IPS-NIHi7 (cell line): ENCODE measurements around the gene CAMTA1.
A peak's percentile ranks its signal among the peaks of the same experiment; 100 is the strongest.

Experiments
- DNase-seq: peaks from one replicate; pipeline ENCODE4 v3.0.0; 2012; ENCODE audit warnings: mixed read lengths; ENCODE audit errors: extremely low spot score

The CAMTA1 gene

DNA sequence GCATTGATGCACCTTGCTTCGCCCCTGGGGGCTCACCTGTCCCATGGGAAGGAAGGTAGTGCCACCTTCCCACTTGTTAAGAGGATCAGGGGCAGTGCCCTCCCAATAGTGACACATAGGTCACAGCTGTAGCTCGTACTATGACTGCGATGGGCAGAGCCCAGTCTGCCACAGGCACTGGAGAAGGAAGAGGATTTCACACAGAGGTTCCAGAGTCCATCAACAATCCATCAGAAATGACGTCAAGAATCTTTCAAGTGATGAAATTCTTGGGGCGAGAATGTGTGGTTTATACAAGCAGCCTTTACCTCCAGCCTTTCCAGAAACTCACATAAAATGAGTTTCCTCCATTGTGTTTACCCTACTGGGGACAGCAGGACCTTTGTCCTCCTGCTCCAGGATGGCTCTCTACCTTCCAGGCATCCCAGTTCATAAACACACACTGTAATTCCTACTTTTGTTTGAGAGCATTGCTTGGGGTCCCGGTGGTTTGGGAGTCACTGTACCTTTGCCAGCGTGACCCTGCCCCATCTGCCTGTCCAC lies 725.2 kb downstream of the CAMTA1 start:
- no peak for DNase-seq

DNA sequence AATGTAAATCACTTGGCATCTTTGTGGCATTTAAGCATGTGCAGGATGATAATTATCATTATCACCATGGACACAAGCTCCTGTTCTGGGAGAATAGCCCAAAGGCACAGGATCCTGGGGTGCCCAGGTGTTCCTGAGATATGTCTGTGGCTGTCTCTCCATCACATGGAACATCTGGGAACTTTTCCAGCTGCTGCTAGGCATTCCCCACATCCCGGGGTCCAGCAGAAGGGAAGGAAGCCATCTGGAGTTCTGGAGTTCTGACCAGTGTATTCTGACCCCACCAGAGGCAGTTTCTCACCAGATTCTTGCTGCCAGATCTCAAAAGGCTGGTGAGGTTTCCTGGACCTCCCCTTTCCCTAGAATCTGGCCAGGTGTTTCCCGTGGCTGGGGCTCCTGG lies 726.1 kb downstream of the CAMTA1 start:
- DNase-seq, result no peak

DNA sequence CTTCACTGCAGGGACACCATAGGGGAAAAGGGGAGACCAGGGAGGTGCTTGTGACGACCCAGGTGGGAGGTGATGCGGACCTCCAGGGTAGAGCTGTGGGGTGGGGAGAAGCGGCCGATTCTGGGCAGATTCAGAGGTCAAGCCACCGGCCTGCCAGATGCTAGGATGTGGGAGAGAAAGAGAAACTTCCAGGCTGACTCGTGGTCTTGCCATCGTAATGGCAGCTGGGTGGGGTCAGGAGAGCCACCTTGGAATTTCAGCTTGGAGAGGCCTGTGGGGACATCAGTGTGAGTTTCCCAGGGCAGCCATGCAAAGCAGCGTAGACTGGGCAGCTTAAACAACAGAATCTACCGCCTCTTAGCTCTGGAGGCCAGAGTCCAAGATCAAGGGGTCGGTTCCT lies 727.8 kb downstream of the CAMTA1 start:
- no peak for DNase-seq

DNA sequence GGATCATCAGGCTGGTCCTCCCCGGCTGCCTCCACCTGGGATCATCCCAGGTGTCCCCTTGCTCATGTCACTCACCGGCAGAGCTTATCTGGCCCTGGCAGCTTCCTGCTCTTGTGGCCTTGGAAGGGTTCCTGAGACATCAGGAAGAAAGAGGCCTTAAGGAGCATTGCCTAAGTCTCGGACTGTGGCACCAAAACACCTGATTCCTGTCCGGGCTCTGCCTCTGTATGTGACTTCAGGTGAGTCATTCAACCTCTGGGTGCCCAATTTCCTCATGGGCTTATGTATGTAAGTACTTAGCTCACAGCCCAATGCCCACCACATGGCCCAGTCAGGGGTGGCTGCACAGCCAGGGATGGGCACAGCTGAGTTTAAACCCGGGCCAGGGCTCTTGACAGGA lies 729.9 kb downstream of the CAMTA1 start:
- DNase-seq, result no peak

DNA sequence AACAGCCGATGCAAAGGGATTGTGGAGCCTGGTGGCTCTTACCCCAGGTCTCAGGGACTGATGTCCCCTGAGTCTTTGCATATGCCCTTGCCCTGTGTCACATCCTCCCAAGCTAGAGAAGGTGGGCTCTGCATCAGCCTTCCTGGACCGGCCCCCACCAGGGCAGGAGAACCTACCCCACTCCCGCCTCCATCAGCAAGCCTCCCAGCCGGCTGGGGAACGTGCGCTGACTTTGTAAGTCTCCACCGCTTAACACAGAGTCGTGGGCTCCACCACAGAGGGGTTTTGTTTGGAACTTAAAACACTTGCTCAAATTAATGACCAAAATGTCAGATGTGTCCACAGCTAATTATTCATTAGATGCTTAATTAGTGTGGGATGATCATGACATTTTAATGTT lies 730.6 kb downstream of the CAMTA1 start:
- no peak for DNase-seq

DNA sequence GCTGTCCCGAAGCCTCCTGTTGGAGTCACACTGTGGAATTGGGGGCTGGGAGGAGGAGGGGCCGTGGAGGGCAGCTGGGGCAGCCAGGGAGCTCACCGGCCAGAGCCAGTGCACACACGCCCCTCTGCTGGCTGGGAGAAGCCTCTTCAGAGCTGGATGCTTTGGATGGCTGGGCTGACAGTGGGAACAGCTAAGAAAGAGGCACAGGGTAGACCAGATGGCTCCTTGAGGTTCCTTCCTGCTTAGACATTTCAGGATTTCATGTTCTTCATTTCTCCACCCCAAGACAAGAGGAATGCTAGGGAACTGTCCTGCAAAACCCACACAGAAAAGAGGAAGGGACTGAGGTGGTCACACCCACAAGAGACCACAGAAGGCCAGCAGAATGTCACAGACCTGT lies 731.1 kb downstream of the CAMTA1 start:
- peak; percentile 71 for DNase-seq

DNA sequence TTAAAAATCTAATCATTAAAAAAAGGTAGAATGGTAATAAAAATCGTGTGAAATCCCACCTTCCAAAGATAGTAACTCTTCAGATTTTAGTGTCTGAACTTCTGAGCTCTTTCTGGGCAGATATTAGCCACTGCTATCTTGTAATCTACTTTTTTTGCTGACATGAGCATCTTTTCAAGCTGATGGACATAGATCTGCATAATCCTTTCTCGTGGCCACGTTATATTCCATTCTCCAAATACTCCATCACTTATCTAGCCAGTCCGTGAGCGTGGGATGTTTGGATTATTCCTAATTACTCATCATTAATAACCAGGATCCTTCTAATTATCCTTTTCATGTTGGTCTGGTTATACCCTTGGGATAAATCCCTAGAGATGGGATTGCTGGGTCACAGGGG lies 731.7 kb downstream of the CAMTA1 start:
- no peak for DNase-seq

DNA sequence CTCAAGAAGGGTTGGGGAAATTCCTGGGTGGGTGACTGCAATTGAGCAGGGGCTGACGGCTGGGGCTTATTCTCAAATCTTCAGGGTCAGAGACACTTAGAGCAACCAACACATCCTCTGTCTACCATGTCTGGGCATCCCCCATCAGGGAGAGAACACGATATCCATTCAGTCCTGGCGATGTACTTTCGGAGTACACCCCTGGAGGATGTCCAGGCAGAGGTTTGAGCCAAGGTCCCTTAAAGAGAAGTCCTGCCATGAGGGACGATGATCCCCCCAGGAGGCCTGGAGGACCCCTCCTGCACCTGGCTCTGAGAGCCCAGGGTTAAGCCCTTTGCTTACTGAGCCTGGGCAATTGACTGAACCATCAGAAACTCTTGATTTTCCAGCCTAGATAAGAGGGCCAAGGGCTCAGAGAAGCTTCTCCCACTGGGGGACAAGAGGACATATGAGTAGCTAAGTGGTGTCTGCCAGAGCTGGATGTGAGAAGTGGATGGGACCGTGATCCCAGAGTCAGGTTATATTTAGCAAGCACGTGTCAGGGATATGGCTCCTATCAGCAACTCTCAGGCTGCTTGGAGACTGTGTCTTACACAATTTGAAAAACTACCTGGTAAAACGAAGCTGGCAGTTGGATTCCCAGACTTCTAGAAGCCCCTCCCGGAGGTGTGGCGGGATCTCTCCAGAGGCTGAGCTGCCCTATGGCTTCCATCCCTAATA lies 732.5 kb downstream of the CAMTA1 start:
- no peak for DNase-seq

DNA sequence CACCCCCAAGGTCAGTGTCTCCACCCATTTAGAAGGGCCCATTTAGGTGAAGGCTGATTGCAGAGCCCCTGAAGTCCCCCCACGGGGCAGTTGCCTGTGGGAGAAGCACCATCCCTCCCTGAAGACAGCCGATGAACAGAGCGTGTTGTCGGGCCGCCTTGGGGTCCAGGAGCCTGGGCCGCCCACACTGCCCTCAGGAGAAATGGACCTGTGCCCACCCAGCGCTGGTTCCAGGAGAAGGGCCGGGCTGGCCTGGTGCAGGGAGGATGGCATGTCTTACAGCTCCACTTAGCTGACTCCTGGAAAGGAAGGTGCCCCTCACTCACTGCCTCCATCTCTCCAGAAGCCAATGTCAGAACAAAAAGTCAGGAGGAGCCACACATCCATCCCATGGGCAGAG lies 733.2 kb downstream of the CAMTA1 start:
- no peak for DNase-seq

DNA sequence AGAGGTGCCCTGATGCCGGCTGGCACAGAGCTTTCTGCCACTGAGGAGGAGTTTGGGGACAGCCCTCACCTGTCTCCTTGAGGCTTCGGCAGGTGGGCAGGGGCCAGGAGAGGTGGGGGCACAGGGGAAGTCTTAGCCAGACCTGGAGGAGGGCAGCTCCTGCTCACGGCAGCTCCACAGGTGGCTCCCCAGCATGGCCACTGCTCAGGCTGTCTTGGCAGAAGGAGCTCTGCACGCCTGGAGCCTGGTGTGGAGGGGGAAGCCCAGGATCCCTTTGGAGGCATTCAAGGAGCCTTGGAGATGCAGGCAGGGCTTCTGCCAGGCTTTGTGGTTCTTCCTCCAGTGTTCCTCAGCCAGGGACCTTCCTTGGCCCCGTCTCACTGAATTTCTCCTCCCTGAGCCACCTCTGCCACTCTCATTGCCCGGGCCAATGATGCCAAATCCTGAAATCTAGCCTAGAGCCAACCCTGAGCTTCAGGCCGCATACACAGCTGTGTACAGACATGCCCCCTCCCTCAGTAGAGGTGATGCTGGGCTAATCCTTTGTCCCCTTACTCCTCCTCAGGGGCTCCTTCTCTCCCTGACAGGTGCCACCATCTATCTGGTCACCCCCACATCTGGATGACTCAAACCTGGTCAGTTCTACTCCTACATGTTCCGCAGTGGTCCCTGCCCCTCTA lies 734.1 kb downstream of the CAMTA1 start:
- DNase-seq, result no peak

DNA sequence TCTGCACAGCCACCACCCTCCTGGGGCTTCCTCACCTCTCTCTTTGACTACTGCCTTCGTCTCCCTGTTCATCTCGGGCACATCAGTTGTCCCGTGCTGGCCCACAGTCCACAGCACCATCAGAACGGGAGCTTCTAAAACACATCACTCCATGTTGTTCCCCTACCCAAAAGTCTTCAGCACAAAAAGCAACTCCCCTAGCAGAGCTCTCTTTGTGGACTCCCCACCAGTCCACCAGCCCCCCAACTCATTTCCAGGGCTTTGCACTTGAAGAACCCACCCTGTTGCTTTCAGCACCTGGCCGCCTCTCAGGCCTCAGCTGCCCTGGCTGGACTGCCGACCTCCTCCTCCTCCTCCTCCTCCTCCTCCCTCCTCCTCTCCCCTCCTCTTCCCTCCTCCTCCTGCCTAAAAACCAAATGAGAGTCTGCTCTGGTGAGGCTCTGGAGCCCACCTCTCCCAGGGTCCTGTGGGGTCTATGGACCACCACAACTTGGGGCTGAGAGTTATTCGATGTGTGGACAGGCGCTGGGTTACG lies 734.7 kb downstream of the CAMTA1 start:
- DNase-seq, result no peak

DNA sequence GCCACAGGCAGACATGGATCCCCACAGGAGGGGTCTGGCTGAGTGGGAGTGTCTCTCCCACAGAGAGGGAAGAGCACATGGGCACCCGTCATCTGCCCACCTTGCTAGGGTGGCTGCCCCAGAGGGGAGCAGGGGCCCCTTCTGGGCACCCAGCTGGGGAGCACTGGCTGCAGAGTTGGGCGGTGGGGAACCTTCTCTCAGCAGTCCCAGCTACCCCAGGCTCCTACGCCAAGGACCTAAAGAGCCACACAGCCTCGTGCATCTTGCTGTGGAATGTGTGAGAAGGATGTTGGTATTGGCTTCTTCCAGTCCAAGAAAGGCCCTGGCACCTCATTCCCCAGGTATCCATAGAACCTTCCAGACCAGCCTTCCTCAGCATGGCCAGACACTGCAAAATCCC lies 735.2 kb downstream of the CAMTA1 start:
- DNase-seq, result no peak

DNA sequence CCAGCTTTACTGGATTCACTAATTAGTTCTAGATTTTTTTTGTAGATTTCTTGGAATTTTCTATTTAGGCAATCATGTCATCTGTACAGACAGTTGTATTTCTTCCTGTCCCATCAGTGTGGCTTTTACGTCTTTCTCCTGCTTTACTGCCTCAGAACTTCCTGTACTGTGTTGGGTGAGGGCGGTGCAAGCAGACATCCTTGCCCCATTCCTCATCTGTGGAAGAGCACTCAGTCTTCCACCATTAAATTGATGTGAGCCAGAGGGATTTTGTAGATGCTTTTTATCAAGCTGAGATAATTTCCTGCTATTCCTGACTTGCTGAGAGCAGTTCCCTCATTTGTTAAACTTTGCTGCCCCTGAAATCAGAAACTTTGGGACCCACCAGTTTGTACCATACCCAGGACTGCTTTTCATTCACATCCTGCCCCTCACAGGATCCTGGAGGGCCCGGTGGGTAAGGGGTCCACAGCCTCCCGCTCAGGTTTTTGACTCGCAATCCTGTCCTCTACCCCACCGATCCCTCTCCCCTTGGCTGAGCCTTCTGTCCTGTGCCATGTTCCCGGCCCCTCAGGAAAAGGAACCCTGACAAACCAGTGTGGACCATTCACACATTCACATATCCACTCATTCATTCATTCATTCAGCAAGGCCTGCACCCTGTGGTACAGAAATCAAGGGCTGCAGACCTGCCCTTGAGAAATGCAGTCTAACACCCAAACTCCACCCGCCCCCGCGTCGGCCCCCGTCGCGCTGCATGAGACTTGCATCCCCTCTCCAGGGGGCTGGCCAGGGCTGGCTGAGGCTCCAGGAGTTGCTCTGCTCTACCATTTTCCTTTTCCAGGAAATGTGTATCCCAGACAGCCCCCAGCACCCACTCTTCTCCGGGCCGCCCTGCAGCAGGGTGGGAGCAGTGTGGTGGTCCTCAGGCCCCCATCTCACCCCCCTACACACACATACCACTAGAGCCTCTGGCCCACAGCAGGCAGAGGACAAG lies 739.4 kb downstream of the CAMTA1 start:
- DNase-seq, result no peak

DNA sequence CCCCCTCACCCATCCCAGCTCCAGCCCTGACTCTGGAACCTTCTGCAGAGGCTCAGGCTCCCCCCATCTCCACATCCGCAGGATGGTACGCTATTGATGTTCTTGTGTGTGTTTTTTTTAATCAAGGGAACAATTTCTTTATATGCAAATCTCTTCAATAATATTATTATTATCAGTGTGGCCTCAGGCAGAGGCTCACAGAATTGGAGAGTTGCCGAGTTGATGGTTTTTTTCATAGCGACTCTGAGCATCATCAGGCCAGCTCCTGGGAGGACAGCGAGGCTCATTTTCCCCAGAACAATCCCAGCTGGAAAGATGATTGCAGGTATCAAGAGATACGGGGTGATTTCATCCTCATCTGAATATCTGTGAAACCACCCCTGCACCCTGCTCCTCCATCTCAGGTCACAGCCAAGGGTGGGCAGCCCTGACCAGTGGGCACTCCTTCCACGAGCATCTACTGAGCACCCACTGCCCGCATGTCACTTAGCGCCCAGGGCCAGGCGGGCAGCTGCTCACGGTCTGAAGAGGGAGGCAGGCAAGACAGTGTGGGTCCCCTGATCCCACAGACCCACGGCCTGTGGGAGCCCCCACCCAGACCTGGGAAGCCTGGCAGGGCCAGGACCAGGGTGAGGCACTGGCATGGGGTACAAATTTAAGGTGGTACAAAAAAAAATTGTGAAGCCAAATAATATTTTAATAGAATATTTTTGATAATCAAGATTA lies 740.2 kb downstream of the CAMTA1 start:
- DNase-seq, result no peak

DNA sequence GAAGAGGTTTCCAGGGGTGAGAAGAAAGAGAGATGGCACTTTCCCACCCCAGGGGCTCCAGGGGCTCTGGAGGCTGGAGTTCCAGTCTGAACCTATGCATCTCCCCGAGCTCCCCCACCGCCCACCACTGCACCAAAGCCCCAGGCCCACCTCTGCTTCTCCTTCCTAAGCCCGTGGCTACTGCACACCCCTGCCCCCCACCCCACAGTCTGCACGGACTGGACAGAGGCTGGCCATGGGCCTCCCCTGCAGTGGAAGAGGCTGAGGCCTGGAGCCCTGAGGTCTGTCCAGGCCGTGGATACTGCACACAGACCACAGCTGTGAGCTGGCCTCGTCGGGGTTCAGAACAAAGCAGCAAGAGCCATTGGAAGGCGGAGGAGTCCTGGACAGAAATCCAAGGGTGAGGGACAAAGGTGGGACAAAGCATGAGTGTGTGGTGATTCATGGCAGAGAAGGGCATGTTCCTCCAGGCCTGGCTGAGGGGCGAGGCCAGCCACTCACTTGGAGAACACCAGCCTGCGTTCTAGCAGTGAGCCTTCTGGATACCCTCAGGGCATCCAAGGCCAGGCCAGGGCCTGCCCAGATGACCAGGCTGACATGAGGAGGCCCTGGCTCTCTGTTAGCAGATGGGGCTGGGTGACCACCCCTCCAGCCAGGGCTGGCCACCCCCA lies 741.1 kb downstream of the CAMTA1 start:
- no peak for DNase-seq

DNA sequence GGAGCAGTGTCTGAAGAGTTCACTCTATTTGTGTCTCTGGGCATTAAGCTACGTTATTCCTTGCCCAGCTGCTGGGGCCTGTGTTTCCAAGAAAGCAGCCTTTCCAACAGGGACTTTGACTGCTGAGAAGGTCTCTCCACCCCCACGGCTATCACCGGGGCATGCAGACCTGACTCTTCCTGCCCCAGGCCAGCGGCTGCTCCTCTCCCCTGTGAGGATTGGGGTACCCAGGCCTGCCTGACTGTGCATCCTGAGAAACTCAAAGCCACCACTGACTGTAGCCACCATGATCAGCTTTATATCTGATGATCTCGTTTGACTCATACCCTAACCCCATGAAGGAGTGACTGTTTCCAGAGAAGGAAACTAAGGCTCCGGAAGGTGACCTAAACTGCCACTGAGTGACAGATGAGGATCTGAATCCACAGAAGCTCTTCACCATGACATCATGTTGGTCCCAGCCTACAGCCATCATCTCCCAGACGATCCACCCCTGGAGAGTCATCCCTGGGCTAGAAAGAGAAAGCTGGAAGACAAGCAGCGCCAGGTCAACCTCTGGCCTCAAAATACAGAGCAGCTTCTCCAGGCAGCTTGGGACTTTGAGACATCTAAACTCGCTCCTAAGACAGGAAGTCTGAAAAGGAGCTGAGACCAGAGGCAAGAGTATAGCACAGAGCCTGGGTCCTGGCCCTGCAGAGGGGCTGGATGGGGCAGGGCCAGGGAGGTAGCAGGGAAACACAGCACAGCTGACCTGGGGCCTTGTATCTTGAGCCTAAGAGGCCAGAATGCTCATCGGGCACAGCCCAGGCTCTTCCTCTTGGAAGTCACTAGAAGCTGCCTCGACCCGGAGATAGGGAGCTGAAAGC lies 741.8 kb downstream of the CAMTA1 start:
- no peak for DNase-seq

DNA sequence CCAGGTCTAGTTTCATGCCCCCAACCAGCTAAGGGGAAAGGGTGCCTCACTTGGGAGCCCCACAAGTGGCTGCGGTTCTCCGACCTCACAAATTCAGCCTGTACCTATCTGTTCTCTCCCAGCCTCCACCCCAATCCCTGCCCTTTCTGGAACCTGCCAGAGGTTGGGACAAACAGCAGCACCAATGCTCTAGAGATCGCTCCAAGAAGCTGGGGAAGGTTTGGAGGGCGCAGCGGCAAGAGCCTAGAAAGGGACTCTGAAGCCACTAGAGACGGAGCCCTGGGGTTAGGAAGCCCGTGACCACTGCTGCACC lies 742.4 kb downstream of the CAMTA1 start:
- DNase-seq, result no peak

DNA sequence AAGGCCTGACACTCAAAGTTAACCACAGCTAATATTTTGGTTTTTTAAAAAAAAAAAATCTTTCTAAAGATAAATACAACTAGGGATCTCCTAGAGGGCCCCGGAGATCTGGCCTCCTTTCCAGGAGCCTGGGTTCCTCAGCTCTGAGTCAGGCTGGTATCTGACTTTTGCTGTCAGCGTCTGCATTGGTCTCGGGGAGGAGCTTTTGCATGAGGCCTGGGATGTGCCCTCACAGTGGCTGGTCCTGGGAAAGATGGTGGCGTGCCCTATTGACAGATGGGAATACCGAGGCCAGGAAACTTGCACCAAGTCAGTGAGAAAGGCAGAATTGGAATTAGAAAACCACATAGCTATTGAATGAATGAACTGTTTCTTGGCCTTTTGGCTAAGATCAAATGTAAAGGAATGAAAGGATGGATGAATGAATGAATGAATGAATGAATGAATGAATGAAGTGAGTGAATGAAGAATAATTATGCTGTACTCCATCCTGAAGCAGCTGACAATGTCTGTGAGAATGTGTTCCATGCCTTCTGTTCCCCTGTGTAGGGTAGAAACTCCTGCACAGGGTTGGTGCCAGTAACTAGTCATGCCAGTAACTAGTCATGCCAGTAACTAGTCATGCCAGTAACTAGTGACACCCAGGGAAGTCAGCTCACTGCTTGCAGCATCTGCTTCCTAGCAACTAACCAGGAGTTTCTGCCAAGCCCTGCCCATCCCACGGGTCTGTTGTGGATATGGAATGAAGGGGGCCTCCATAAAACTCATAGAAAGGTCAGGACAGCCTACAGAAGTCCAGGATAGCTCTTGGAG lies 743.3 kb downstream of the CAMTA1 start:
- no peak for DNase-seq

DNA sequence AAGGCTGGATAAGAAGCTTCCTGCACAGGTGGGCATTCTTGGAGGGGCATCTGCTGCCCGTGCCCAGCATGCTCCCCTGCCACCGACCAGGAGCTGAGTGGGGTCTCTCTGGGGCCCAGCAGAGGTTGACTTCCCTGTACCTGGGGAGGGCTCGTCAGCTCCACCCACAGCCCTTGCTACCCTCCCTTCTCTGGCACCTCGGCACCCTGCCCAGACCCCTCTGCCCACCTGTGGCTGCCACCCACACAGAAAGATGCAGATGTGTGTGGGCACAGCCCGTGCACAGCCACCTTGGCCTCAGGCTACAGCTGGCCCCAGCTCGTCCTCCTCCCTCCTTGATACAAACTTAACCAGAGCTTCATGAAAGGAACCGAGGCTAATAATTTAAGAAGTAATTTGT lies 744.7 kb downstream of the CAMTA1 start:
- no peak for DNase-seq
